Measurements from ENCODE around the gene TMEM169. TPM values are rescaled to one million over a fixed set of nuclear protein-coding genes. Genes with fewer than 3 reads are reported as not detected.

TMEM169 gene
- polyA plus RNA-seq, 4 donors = 13.3 to 15.2 (median 14.7) TPM

DNA sequence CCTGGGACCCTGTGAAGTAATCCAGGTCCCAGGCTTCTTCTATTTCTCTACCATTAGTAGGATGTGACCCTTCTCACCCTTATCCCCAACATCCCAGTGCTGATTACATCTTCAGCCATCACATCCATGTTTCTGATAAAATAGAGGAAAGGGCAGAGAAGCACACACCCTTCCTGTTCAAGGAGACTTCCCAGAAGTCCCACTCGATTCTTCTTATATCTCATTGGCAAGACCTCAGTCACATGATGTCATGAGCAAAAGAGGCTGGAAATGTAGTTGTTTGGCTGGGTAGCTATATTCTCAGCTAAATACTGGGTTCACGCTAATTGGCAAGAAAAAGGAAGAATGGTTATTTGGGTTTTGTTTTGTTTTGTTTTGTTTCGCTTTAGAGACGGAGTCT is 19.4 kb downstream of the TMEM169 start:
- DNase-seq (ENCODE audit: low read depth in 4 of 4, low spot score in 2 of 4) = no peak

DNA sequence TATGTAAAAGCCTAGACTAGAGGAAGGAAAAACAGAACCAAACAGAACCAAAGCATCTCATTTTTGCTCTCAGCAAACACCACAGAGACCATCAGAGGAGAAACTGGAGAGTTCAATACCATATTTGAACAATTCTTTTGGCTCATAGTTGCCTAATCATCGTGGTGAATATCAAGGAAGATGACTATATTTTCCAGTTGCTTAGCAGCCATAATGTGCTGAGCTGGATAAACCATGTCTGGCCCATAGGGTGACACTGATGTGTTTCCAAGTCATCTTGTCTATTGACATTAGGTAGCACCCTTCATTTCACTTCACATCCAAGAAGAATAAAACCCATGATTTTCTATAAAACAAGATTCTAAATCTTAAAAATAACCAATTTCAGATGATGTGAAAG is 21.5 kb downstream of the TMEM169 start:
- DNase-seq (ENCODE audit: low read depth in 4 of 4, low spot score in 2 of 4) = no peak

DNA sequence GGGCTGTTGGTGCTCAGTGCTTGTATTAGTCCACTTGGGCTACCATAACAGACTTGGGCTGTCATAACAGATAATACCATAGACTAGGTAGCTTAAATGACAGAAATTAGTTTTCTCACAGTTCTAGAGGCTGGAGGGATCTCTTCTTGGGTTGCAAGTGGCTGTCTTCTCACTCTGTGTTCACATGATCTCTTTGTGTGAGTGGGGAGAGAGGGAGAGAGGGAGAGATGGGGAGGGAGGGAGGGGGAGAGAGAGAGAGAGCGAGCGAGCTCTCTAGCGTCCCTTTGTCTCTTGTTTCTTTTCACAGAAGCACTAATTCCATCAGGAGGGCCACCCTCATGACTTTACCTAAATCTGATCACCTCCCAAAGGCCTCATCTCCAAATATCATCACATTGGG is 23.0 kb downstream of the TMEM169 start:
- DNase-seq (ENCODE audit: low read depth in 4 of 4, low spot score in 2 of 4) = no peak

DNA sequence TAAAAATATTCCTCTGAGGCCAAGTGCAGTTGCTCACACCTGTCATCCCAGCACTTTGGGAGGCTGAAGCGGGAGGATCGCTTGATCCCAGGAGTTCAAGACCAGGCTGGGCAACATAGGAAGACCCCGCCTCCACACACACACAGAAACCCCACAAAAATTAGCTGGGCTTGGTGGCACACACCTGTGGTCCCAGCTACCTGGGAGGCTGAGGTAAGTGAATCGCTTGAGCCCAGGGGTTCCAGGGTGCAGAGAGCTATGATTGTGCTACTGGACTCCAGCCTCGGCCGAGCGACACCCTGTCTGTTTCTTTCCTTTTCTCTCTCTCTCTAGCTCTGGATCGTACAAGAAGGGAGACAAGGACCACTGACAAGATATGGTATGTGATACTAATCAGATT is 25.6 kb downstream of the TMEM169 start:
- DNase-seq (ENCODE audit: low read depth in 4 of 4, low spot score in 2 of 4) = no peak

DNA sequence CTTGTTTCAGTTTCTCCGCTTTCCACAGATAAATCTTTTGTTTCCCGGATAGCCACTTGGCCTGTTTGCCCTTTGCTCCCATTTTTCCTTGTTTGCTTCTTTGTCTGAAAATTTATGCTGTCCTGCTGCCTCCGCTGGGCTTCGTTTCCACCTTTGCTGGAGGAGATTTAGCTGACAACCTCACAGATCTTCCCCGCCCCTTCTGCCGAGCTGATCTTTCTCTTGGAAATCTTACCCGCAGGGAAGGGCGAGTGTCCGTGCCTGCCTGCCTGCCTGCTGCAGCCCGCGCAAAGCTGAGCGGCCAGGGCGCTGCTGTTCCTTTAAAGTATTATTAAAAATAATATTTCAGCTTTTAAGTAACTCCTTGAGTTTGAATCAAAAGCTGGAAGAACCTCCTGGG is 26.0 kb downstream of the TMEM169 start:
- DNase-seq (ENCODE audit: low read depth in 4 of 4, low spot score in 2 of 4) = no peak

GRCh38 chr2:216108310-216108966 is 26.7 kb downstream of the TMEM169 start:
- no peak for DNase-seq (ENCODE audit: low read depth in 4 of 4, low spot score in 2 of 4)

GRCh38 chr2:216108967-216109921 is 27.5 kb downstream of the TMEM169 start, which contains the start of gene XRCC5:
XRCC5 (plus strand) TSS chr2:216109348; CDS start chr2:216109437, 89 bp downstream.
- peak; percentile 86 to 98 (median 95) for DNase-seq (ENCODE audit: low read depth in 4 of 4, low spot score in 2 of 4)

GRCh38 chr2:216109962-216110614 is 28.4 kb downstream of the TMEM169 start:
- DNase-seq (ENCODE audit: low read depth in 4 of 4, low spot score in 2 of 4) = no peak

- no peak for DNase-seq (ENCODE audit: low read depth in 4 of 4, low spot score in 2 of 4)
These were observed 28.9 kb downstream of the TMEM169 start for GRCh38 chr2:216110620-216111019.

GRCh38 chr2:216111122-216111521 is 29.4 kb downstream of the TMEM169 start:
- DNase-seq (ENCODE audit: low read depth in 4 of 4, low spot score in 2 of 4) = no peak

- no peak for DNase-seq (ENCODE audit: low read depth in 4 of 4, low spot score in 2 of 4)
These were observed 31.2 kb downstream of the TMEM169 start for GRCh38 chr2:216112926-216113325.

- DNase-seq (ENCODE audit: low read depth in 4 of 4, low spot score in 2 of 4) = no peak
These were observed 31.9 kb downstream of the TMEM169 start for GRCh38 chr2:216113572-216113971.

DNA sequence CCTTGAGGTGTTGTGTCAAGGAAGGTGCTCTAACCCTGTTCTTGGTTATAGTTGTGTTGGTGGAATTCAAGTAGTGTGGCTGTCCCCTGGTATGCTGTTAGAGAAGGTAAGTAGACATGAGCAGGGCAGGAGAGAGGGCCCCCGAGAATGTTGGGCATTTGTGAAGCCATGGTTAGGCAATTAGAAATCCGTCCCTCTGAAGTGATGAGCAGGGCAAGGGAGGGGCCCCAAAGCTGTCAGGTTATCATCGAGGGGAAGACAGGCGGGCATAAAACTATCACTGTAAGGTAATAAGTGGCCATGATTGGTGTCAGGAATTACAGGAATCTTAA is 32.6 kb downstream of the TMEM169 start:
- DNase-seq (ENCODE audit: low read depth in 4 of 4, low spot score in 2 of 4) = no peak

DNA sequence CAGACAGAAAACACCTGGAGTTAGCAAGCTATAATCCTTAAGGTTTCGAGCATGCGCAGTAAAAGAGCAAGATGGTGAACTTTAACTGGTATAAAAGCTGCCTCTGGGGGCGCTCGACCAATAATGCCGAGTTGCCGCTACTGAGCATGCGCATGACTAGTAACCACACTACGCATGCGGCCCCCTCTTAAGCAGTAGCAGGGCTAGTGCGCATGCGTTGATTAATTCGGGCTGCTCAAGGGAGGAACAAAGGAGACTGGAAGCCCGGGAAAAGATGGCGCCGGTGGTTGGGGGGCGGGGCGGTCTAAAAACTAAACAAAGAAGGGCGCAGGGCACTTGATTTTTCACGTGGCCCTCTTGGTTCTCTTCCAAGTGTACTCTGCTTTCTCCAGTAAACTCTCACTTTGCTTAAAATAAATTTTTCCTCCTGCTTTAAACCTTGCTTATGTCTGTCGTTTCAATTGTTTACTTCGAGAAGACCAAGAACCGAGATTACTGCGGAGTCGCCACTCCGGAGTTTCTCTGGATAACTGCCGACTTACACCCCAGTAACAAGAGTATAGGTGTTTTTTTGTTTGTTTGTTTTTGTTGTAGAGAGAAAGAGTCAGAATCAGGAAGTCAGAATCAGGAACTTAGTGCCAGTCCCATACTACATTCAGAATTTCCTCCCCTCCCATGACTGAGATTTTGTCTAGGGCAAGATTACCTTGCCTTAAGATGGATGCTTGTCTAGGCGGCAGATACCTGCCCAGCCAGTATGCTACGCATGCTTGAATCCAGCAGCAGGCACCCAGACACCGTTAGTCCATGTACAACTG is 33.2 kb downstream of the TMEM169 start:
- DNase-seq (ENCODE audit: low read depth in 4 of 4, low spot score in 2 of 4) = peak; percentile 97 to 100 (median 99)

GRCh38 chr2:216116418-216116817 is 34.7 kb downstream of the TMEM169 start:
- no peak for DNase-seq (ENCODE audit: low read depth in 4 of 4, low spot score in 2 of 4)

GRCh38 chr2:216117561-216118340 is 36.0 kb downstream of the TMEM169 start:
- DNase-seq (ENCODE audit: low read depth in 4 of 4, low spot score in 2 of 4) = no peak

DNA sequence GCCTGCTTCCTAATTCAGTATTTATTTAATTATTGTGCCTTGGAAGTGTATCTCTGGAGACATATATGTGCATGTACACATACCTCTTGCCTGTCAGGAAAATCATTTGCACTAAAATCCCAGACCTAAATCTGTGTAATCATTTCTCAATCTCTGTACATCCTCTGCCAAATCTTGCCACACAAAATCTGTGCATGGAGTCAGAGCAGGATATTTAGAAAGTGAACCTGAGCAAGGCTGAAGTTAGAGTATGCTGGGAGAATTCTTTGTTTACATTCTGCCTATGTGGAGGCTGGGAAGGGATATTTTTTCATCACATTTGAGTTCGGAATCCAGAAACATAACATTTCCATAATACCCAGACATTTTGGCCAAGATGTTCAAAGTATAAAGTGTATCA is 36.8 kb downstream of the TMEM169 start:
- DNase-seq (ENCODE audit: low read depth in 4 of 4, low spot score in 2 of 4) = no peak

GRCh38 chr2:216119146-216119545 is 37.4 kb downstream of the TMEM169 start:
- no peak for DNase-seq (ENCODE audit: low read depth in 4 of 4, low spot score in 2 of 4)

DNA sequence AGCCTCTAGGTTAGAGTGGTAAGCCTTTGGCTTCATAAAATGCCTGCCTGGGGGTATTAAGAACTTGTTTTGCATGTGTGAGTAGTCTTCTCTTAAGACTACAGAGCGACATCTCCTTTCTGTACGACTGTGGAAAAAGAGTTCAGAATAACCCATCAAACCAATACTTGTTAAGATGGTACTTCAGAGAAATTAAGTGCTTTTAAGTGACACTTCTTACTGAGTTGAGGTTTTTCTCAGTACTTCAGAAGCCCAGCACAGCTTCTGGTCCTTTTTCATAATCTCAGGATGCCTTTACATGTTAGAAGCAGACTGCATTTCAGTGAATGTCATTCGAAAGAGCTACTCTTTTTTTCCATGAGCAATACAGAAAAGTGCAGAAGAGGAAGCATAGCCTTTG is 38.3 kb downstream of the TMEM169 start:
- no peak for DNase-seq (ENCODE audit: low read depth in 4 of 4, low spot score in 2 of 4)

DNA sequence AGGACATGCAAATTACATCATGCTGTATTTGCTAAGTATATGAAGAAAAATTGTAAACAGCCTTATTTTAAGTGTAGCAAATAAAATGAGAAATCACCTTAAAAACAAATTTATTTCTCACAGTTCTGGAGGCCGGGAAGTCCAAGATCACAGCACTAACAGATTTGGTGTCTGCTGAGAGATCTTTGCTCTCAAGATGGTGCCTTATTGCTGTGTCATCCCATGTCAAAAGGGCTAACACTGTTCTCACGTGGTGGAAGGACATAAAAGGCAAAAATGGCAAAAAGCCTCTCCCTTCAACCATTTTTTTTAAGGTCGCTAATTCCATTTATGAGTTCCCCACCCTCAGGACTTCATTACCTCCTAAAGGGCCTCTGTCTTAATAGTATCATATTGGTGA is 39.5 kb downstream of the TMEM169 start:
- DNase-seq (ENCODE audit: low read depth in 4 of 4, low spot score in 2 of 4) = no peak

Data from left renal cortex interstitium (tissue), 4 donors.